Heart left ventricle (tissue), 16 donors: Measurements from ENCODE around the gene TMEM107. TPM values are rescaled to one million over a fixed set of nuclear protein-coding genes. Genes with fewer than 3 reads are reported as not detected.

ENCODE experiments used
- ATAC-seq, 4 donors: fragments of 200-7000 bp; cut with Tn5 transposase; one replicate each; pipeline ENCODE4 v1.9.1; 2020 to 2022; ENCODE audit warnings: moderate library complexity in 4 of 4, mild to moderate bottlenecking in 3 of 4, moderate number of reproducible peaks in 1 of 4
- DNase-seq, 5 donors: peaks; one replicate each; pipeline ENCODE4 v3.0.0-alpha.2; 2020
- H3K27ac ChIP-seq, 12 donors: fragments of 200-600 bp; sonication (generic) in 4 of 12; one replicate each; pipeline versions ENCODE4 v1.5.0 to v1.8.0; 2016 to 2022; ENCODE audit warnings: mild to moderate bottlenecking in 2 of 12
- H3K27me3 ChIP-seq, 9 donors: fragments of 200-600 bp; sonication (generic) in 2 of 9; one replicate each; pipeline versions ENCODE4 v1.5.1 to v1.8.0; 2016 to 2022; ENCODE audit warnings: mild to moderate bottlenecking in 3 of 9
- H3K36me3 ChIP-seq, 9 donors: fragments of 200-600 bp; sonication (generic) in 2 of 9; one replicate each; pipeline versions ENCODE4 v1.5.0 to v1.8.0; 2018 to 2022; ENCODE audit warnings: mild to moderate bottlenecking in 2 of 9
- H3K4me1 ChIP-seq, 12 donors: fragments of 200-600 bp; sonication (generic) in 4 of 12; one replicate each; pipeline versions ENCODE4 v1.5.0 to v1.8.0; 2016 to 2022; ENCODE audit warnings: mild to moderate bottlenecking in 3 of 12
- H3K4me3 ChIP-seq, 12 donors: fragments of 200-600 bp; sonication (generic) in 4 of 12; one replicate each; pipeline versions ENCODE4 v1.5.0 to v1.8.0; 2017 to 2022; ENCODE audit warnings: mild to moderate bottlenecking in 9 of 12, moderate library complexity in 4 of 12
- H3K9me3 ChIP-seq, 12 donors: fragments of 200-600 bp; sonication (generic) in 4 of 12; one replicate each; pipeline versions ENCODE4 v1.5.0 to v1.8.0; 2016 to 2022; ENCODE audit warnings: mild to moderate bottlenecking in 1 of 12
- POLR2A ChIP-seq, 2 donors: fragments of 450-650 bp; IDR thresholded peaks; one replicate each; pipeline ENCODE4 v1.6.1; 2017; ENCODE audit warnings: antibody characterized with exemption in 2 of 2, mild to moderate bottlenecking in 2 of 2, moderate library complexity in 2 of 2
- WGBS, 4 donors: extraction: QIAGEN DNeasy Blood & Tissue Kit in 2 of 4; methylation state at CpG; one replicate each; pipeline versions ENCODE4 v1.1.5 to v1.1.7; 2013 to 2018; 5-methylcytosine and 5-hydroxymethylcytosine counted together
- intact Hi-C, 10 donors: fragments of 100-400 bp; cut with DNase I; formaldehyde crosslinking; loops; one replicate each; pipeline versions ENCODE4 v1.11.1 to v1.14.2; 2022
- polyA plus RNA-seq, 2 donors: library from polyadenylated mRNA; stranded (reverse); fragments of 200-250 nt; gene quantifications; one replicate each; pipeline ENCODE4 v1.2.3, GENCODE V29; 2013
- total RNA-seq, 9 donors: library from RNA; depleted of rRNA in 2 of 9; stranded (reverse); fragments of >200 nt in 2 of 9; fragmentation: NEBNext Ultra II Directional in 3 of 9; extraction: Animal tissue kit (Norgen Biotek cat#: 25700) in 3 of 9; gene quantifications; one replicate each; pipeline versions ENCODE4 v1.1.0 to v1.2.4, GENCODE V29; 2016 to 2023
- TF ChIP-seq, protein P1 (sequence below), 12 donors: fragments of 200-600 bp; sonication (generic) in 4 of 12; IDR thresholded peaks; one replicate each; pipeline versions ENCODE4 v1.5.0 to v1.8.0; 2018 to 2022; ENCODE audit warnings: antibody characterized with exemption in 12 of 12, mild to moderate bottlenecking in 5 of 12
- donor health status: ischemic (EF 13 %, LVEDD 7.1; RV severe dilation, severe dysfunction).
- donor health status: healthy with polysubstance abuse.
- donor health status: DM: no; HTN: yes; CAD: no.
- donor health status: DM: no; HTN: no; CAD: no.
- donor health status: ischemic (EF 25% LVEDD 6.9; RV normal size, moderate dysfunction).
- donor health status: ischemic (EF 25% LVEDD 5.7; RV mildly dilated, moderate dysfunction).
- donor health status: healthy.
- donor health status: DM: yes; HTN: yes; CAD: no.
- donor health status: ischemic (EF 35%, LVEDD 5.7; RV mildly dilated, moderate dysfunction).
- donor health status: nonischemic (EF 11% LVEDD 7.7; RV severe dilation, severe dysfunction).
- donor health status: DM: yes; HTN: yes; CAD: no.
- donor health status: PGD.
- donor health status: ischemic (EF 29% LVEDD 5.4; RV normal size, mild dysfunction).
- donor health status: nonischemic (EF 23%, LVEDD 6.1; RV moderate dilation, normal function).

The TMEM107 gene
- total and polyA plus RNA-seq, 11 donors, result 3.8 to 16.4 (median 8.4) TPM

DNA sequence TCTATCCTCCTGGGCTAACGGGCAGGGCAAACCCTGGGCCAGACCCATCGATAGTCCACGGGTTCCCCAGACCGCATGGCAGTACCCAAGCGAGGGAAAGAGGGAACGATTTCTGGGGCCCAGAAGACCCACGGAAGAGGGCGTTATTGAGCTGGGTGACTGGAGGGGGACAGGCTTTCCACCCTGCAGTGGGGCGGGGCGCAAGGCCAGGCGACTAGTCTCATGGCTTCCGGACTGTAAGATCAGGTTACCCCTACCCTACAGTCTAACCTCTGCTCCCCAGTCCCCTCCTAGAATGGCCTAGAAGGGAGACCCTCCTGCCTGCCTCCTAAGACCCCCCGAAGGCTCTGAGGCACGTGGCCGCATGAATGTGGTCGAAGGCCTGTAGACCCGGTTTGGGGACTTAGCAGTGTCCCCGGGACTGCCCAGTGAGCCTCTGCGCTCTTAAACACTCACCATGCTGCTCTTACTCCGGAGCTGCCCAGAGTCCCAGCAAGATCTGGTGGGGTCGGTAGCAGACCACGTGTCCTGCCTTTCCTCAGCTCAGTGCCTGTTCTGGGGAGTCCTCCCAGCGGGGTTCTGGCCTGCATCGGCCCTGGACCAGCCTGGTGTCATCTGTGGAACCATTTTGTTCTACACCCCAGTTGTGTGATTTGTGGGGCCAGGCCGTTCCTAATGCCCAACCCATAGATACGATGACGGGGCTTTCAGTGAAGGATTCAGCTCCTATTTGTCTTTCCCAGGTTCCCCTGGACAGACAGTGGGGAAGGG, 47.4 kb upstream of the TMEM107 start:
- TF ChIP-seq POLR2A (IDR thresholded peaks at IDR 0.05), result no peak
- TF ChIP-seq, protein P1, sequence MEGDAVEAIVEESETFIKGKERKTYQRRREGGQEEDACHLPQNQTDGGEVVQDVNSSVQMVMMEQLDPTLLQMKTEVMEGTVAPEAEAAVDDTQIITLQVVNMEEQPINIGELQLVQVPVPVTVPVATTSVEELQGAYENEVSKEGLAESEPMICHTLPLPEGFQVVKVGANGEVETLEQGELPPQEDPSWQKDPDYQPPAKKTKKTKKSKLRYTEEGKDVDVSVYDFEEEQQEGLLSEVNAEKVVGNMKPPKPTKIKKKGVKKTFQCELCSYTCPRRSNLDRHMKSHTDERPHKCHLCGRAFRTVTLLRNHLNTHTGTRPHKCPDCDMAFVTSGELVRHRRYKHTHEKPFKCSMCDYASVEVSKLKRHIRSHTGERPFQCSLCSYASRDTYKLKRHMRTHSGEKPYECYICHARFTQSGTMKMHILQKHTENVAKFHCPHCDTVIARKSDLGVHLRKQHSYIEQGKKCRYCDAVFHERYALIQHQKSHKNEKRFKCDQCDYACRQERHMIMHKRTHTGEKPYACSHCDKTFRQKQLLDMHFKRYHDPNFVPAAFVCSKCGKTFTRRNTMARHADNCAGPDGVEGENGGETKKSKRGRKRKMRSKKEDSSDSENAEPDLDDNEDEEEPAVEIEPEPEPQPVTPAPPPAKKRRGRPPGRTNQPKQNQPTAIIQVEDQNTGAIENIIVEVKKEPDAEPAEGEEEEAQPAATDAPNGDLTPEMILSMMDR (IDR thresholded peaks at IDR 0.05), result peak in 7 of 12 donors; percentile 8 to 48 (median 36)
- Histone ChIP-seq H3K4me1 (peaks cover 0 to 31% (median 14%) of the 10 kb centered on the region in 12 donors), H3K4me3 (peak overlapping the region; percentile 49 to 82 (median 69)), H3K27ac (peak overlapping the region; percentile 93 to 99 (median 98)), H3K27me3 (no peaks in the 10 kb centered on the region), H3K9me3 (no peaks in the 10 kb centered on the region), H3K36me3 (peaks cover 0 to 15% (median 13%) of the 10 kb centered on the region in 9 donors)
- DNase-seq (peak; percentile 68 to 79 (median 74)), ATAC-seq (peak in 3 of 4 donors; percentile 3 to 16 (median 9))
- WGBS, 4 donors, result 8 to 21% (median 9%) methylated on average over 13 to 27 of the region's 27 CpGs
- intact Hi-C loops, result loop anchor here in 7 of 10 donors (1.0 to 10.0 kb wide), 10 partner anchors 23 to 151 kb away; partner anchors contain the start of genes HES7 (in 2 of the 7), ALOXE3 (in 1 of the 7), CTC1 (in 1 of the 7) and KRABD2 (in 1 of the 7)

DNA sequence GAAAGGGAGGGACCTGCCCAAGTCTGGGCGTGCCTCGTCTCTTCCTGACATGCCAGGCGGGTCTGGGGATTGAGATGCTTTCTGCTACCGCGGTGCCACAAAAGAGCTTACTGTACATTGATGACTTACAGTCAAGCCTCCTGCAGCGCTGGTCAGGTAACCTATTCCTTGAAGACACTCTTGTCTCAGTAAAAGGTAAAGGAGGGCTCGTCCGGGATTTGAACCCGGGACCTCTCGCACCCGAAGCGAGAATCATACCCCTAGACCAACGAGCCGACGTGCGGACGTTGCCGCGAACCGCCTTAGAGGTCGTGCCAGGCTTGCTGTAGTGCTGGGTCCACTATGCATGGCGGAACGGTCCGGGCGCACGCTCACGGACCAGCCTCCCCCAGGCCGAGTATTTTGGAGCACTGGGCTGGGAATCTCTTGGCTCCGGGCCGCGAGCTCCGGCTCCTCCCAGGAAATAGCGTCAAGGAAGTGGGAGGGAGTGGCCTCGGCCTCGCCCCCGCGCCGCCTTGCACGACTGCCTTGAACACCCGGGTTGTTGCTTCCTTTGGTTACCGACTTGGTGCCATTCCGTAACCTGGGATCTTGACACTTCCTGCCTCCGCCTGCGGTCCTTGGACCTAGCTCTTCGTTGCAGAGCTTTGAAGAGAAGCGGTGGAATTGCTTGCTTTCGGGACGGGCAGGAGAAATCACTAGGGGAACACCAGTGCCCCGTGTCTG, 46.6 kb upstream of the TMEM107 start:
- Histone ChIP-seq H3K27ac (peak overlapping the region; percentile 93 to 99 (median 98)), H3K4me1 (peaks cover 0 to 31% (median 14%) of the 10 kb centered on the region in 12 donors), H3K27me3 (no peaks in the 10 kb centered on the region), H3K9me3 (no peaks in the 10 kb centered on the region), H3K4me3 (peak overlapping the region; percentile 49 to 82 (median 69)), H3K36me3 (peaks cover 0 to 7% (median 5%) of the 10 kb centered on the region in 9 donors)
- intact Hi-C loops, result loop anchor here in 8 of 10 donors (1.0 to 10.0 kb wide), 14 partner anchors 24 to 152 kb away; partner anchors contain the start of genes CTC1 (in 2 of the 8), HES7 (in 2 of the 8), ALOXE3 (in 1 of the 8) and KRABD2 (in 1 of the 8)
- TF ChIP-seq POLR2A (IDR thresholded peaks at IDR 0.05), result peak in 1 of 2 donors; percentile 83
- TF ChIP-seq, protein P1 (IDR thresholded peaks at IDR 0.05), result no peak
- peak; percentile 94 to 97 (median 95) for DNase-seq
- 0 to 1% (median 0%) methylated on average over 14 to 49 of the region's 49 CpGs for WGBS, 4 donors
- peak; percentile 70 to 81 (median 74) for ATAC-seq

- no peaks in the 10 kb centered on the region for H3K27me3 ChIP-seq
- TF ChIP-seq POLR2A (IDR thresholded peaks at IDR 0.05), result no peak
- TF ChIP-seq, protein P1 (IDR thresholded peaks at IDR 0.05), result no peak
- peaks cover 0 to 2% (median under 1%) of the 10 kb centered on the region in 9 donors for H3K36me3 ChIP-seq
- H3K27ac ChIP-seq, result peak overlapping the region; percentile 93 to 99 (median 98)
- intact Hi-C loops, result loop anchor here in 8 of 10 donors (1.0 to 10.0 kb wide), 13 partner anchors 24 to 152 kb away; partner anchors contain the start of genes CTC1 (in 2 of the 8), HES7 (in 2 of the 8), ALOXE3 (in 1 of the 8) and KRABD2 (in 1 of the 8)
- H3K4me3 ChIP-seq, result peak overlapping the region; percentile 49 to 82 (median 69)
- DNase-seq, result no peak
- ATAC-seq, result no peak
- H3K4me1 ChIP-seq, result peaks cover 0 to 30% (median 14%) of the 10 kb centered on the region in 12 donors
- H3K9me3 ChIP-seq, result no peaks in the 10 kb centered on the region
- 0 to 1% (median 0%) methylated on average over 4 to 9 of the region's 9 CpGs for WGBS, 4 donors
These were observed 46.1 kb upstream of the TMEM107 start for GRCh38 chr17:8222380-8222629.
